Right ventricle myocardium superior (tissue), 1 donor: ENCODE results near the gene H1-8. TPM values are rescaled to one million over a fixed set of nuclear protein-coding genes. Genes with fewer than 3 reads are reported as not detected.
"Not testable (repeated sequence)": the region's sequence is repeated elsewhere in the genome, so short reads cannot be mapped to it uniquely, and the experiment has no call there.

Experiments
- ATAC-seq: fragments of 200-7000 bp; cut with Tn5 transposase; one replicate; pipeline ENCODE4 v1.9.1; 2020; ENCODE audit warnings: mild to moderate bottlenecking; ENCODE audit not compliant: poor library complexity
- DNase-seq: peaks from one replicate; pipeline ENCODE4 v3.0.0-alpha.2; 2020
- intact Hi-C: fragments of 100-400 bp; cut with DNase I; formaldehyde crosslinking; loops from one replicate; pipeline ENCODE4 v1.11.2; 2022
- total RNA-seq: library from RNA; stranded (reverse); fragmentation: NEBNext Ultra II Directional; extraction: Animal tissue kit (Norgen Biotek cat#: 25700); gene quantifications from one replicate; pipeline ENCODE4 v1.2.1, GENCODE V29; 2021
- donor health status: DM: no; HTN: yes; CAD: no; lungs with severe emphysema.

Gene H1-8
- total RNA-seq, 1 donor from 2014 or later, result not detected

DNA sequence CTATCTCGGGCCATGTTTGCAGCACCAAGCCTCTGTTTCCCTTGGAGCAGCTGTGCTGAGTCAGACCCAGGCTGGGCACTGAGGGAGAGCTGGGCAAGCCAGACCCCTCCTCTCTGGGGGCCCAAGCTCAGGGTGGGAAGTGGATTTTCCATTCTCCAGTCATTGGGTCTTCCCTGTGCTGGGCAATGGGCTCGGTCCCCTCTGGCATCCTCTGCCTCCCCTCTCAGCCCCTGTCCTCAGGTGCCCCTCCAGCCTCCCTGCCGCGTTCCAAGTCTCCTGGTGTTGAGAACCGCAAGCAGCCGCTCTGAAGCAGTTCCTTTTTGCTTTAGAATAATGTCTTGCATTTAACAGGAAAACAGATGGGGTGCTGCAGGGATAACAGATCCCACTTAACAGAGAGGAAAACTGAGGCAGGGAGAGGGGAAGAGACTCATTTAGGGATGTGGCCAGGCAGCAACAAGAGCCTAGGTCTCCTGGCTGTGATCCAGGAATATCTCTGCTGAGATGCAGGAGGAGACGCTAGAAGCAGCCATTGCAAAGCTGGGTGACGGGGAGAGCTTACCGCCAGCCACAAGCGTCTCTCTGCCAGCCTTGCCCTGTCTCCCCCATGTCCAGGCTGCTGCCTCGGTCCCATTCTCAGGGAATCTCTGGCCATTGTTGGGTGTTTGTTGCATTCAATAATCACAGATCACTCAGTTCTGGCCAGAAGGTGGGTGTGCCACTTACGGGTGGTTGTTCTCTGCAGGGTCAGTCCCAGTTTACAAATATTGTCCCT is 13.4 kb upstream of the H1-8 start:
- intact Hi-C loops, result no loop called here
- DNase-seq (no peak), ATAC-seq (no peak)

DNA sequence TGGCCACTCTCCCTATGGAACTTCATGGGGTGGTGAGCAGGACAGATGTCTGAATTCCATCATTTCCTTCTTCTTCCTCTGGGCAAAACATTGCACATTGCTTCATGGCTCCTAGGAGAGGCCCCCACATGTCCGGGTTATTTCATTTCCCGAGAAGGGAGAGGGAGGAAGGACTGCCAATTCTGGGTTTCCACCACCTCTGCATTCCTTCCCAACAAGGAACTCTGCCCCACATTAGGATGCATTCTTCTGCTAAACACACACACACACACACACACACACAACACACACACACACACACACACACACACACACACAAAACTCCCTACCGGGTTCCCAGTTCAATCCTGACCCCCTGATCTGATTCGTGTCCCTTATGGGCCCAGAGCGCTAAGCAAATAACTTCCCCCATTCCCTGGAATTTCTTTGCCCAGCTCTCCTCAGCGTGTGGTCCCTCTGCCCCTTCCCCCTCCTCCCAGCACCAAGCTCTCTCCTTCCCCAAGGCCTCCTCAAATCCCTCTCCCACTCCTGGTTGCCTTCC is 12.7 kb upstream of the H1-8 start:
- intact Hi-C loops, result no loop called here
- no peak for DNase-seq
- no peak for ATAC-seq

DNA sequence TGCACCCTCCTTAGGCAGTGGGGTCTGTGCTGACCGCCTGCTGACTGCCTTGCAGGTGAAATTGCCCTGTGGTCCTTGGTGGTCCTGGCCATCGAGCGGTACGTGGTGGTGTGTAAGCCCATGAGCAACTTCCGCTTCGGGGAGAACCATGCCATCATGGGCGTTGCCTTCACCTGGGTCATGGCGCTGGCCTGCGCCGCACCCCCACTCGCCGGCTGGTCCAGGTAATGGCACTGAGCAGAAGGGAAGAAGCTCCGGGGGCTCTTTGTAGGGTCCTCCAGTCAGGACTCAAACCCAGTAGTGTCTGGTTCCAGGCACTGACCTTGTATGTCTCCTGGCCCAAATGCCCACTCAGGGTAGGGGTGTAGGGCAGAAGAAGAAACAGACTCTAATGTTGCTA is 12.2 kb upstream of the H1-8 start:
- ATAC-seq (no peak), DNase-seq (no peak)
- intact Hi-C loops, result no loop called here

DNA sequence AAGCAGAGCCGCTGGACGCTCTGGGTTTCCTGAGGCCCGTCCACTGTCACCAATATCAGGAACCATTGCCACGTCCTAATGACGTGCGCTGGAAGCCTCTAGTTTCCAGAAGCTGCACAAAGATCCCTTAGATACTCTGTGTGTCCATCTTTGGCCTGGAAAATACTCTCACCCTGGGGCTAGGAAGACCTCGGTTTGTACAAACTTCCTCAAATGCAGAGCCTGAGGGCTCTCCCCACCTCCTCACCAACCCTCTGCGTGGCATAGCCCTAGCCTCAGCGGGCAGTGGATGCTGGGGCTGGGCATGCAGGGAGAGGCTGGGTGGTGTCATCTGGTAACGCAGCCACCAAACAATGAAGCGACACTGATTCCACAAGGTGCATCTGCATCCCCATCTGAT is 11.3 kb upstream of the H1-8 start:
- DNase-seq (no peak), ATAC-seq (no peak)
- intact Hi-C loops, result no loop called here

DNA sequence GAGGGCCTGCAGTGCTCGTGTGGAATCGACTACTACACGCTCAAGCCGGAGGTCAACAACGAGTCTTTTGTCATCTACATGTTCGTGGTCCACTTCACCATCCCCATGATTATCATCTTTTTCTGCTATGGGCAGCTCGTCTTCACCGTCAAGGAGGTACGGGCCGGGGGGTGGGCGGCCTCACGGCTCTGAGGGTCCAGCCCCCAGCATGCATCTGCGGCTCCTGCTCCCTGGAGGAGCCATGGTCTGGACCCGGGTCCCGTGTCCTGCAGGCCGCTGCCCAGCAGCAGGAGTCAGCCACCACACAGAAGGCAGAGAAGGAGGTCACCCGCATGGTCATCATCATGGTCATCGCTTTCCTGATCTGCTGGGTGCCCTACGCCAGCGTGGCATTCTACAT is 10.7 kb upstream of the H1-8 start:
- intact Hi-C loops, result no loop called here
- ATAC-seq, result no peak
- DNase-seq, result no peak

DNA sequence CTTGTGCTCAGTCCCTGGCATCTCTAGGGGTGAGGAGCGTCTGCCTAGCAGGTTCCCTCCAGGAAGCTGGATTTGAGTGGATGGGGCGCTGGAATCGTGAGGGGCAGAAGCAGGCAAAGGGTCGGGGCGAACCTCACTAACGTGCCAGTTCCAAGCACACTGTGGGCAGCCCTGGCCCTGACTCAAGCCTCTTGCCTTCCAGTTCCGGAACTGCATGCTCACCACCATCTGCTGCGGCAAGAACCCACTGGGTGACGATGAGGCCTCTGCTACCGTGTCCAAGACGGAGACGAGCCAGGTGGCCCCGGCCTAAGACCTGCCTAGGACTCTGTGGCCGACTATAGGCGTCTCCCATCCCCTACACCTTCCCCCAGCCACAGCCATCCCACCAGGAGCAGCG is 9.6 kb upstream of the H1-8 start:
- intact Hi-C loops, result no loop called here
- DNase-seq (no peak), ATAC-seq (no peak)

DNA sequence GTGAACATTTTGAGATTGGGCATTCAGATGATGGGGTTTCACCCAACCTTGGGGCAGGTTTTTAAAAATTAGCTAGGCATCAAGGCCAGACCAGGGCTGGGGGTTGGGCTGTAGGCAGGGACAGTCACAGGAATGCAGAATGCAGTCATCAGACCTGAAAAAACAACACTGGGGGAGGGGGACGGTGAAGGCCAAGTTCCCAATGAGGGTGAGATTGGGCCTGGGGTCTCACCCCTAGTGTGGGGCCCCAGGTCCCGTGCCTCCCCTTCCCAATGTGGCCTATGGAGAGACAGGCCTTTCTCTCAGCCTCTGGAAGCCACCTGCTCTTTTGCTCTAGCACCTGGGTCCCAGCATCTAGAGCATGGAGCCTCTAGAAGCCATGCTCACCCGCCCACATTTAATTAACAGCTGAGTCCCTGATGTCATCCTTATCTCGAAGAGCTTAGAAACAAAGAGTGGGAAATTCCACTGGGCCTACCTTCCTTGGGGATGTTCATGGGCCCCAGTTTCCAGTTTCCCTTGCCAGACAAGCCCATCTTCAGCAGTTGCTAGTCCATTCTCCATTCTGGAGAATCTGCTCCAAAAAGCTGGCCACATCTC is 8.4 kb upstream of the H1-8 start:
- no peak for DNase-seq
- ATAC-seq, result no peak
- intact Hi-C loops, result no loop called here

DNA sequence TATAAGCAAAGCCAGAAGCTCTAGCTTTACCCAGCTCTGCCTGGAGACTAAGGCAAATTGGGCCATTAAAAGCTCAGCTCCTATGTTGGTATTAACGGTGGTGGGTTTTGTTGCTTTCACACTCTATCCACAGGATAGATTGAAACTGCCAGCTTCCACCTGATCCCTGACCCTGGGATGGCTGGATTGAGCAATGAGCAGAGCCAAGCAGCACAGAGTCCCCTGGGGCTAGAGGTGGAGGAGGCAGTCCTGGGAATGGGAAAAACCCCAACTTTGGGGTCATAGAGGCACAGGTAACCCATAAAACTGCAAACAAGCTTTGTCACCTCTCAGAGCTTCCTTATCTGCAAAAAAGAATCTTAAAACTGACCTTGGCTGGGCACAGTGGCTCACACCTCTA is 7.9 kb upstream of the H1-8 start:
- intact Hi-C loops, result no loop called here
- no peak for DNase-seq
- no peak for ATAC-seq

DNA sequence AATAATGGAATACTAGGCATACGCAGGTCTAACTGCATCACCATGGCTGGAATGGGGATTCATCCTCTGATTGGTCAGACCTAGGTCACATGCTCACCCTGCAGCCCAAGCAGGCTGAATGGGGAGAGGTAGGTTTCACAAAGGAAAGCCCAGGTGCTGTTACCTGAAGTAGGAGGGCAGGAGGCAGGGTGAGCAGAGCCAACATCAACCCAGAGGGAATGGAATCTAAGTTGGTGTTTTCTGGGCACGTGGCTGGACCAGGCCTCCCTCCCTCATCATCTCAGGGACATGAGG is 6.7 kb upstream of the H1-8 start:
- intact Hi-C loops, result no loop called here
- ATAC-seq, result no peak
- DNase-seq, result no peak

DNA sequence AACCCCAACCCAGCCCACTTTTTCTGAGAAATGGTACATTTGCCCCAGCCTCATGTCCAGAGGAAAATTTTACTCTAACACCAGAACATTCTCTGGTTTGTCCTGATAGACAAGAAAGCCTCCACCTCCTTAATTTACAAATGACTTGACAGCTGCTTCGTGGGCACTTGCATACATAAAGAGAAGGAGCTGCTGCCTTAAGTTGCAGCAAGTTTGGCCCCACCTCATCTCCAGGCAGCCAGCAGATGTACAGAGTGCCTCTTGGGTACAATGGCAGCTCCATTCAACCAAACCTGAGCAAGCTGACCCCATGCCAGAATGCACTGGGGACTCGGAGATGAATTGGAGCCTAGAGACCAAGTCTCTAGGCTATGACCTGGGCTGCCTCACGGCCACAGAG is 6.2 kb upstream of the H1-8 start:
- intact Hi-C loops, result no loop called here
- ATAC-seq (no peak), DNase-seq (no peak)

DNA sequence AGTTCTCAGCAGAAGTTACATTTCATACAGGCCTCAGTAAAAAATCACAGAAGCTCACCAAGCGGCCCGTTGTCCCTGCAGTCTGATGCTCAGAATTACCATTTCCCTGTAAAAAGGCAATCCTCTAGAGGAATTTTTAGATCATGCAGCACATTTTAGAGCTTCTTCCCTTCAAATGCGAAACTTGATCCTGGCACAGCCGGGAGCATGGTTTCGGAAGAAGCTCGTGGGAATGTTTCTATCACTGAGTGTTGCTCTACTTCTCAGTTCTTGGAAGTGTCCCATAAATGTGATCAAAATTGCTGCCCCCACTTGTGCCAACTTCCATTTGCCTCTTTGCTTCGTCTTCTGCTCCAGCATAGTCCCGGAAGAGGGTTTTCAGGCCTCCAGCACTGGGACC is 3.8 kb upstream of the H1-8 start:
- no peak for DNase-seq
- ATAC-seq, result no peak
- intact Hi-C loops, result no loop called here

DNA sequence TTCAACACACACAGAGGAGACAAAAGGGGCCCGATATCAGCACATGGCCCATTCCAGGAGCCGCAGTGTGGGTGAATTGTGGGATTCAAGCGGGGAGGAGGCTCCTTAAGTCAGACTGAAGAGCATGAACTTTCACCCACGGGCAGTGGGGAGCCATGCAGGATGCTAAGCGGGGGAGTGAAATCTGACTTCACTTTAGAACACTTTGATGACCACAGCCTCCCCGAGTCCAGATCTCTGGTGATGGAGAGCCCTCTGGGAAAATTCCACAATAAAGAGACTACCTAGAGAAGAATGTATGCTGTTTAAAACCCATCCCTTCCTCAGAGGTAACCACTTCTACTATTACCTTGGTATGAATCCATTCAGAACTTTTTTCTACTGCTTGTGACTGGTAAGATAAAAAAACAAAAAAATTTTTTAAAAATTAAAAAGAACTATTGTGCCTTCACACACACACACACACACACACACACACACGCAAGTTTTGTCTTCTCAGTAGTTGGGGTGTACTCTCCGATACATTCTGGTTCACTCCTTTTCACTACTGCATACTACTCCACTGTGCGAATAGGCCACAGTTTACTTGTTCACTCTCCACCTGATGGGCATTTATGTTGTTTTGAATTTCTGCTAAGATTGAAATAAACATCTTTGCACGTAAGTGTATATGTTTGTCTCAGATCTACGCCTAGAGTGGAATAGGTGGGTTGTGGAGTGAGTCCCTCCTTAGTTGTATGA is 2.0 kb upstream of the H1-8 start:
- no peak for ATAC-seq
- DNase-seq, result no peak
- intact Hi-C loops, result no loop called here

DNA sequence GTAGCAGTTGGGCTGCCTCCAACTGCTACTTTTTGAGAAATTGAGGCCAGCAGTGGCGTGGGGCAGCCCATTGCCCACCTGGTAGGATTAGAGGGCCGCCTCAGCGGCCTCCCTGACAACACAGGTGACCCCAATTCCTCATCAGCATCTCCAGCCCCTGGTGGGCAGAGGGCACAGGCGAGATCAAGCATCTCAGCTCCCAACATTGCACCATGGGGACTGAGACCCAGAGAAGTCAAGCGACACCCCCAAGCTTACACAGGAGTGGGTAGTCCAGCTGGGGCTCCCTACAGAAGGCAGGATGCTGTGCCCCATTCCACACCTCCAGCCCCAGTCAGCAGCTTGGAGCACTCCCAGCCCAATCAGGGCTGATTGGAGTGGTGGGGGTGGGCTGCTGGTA is 228 bp upstream of the H1-8 start:
- ATAC-seq, result no peak
- intact Hi-C loops, result no loop called here
- no peak for DNase-seq

DNA sequence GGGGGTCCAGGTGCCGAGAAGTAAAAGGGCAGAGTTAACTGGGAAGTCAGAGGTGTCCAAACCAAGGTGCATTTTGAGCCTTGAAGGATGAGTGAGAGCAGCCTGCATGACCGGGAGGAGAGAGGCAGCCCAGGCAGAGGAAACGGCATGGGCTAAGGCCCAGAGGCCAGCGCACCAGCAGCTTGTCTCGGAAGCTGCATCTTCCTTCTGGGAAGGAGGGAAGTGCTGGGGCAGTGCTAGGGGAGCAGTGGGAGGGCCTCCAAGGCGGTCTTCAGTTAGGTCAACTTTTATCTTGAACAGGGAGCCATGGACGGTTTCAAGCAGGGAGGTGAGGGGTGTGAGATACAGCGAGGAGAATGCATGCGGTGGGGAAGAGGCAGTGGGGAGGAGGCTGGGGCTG is 1.0 kb downstream of the H1-8 start:
- ATAC-seq (no peak), DNase-seq (no peak)
- intact Hi-C loops, result no loop called here

DNA sequence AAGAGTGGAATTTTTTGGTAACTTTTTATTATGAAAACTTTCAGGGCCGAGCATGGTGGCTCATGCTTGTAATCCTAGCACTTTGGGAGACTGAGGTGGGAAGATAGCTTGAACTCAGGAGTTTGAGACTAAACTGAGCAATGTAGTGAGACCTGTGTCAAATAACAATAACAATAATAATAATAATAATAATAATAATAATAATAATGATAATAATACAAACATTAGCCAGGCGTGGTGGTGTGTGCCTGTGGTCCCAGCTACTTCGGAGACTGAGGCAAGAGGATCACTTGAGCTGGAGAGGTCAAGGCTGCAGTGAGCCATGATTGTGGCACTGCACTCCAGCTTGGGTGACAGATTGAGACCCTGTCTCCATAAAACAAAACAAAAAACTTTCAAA is 3.0 kb downstream of the H1-8 start:
- intact Hi-C loops, ATAC-seq, DNase-seq: not testable (repeated sequence)

DNA sequence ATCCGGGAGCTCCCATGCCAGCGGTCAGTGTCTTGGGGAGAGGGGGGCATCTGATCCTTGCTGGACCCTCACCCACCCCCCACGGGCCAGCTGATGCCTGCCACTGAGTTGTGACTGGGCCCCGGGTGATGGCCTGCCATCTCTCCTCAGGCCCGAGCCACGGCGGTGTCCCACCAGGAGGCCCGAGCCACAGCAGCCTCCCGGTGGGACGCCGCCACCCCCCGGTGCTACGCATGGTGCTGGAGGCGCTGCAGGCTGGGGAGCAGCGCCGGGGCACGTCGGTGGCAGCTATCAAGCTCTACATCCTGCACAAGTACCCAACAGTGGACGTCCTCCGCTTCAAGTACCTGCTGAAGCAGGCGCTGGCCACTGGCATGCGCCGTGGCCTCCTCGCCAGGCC is 4.3 kb downstream of the H1-8 start:
- ATAC-seq, result no peak
- DNase-seq, result no peak
- intact Hi-C loops, result no loop called here

DNA sequence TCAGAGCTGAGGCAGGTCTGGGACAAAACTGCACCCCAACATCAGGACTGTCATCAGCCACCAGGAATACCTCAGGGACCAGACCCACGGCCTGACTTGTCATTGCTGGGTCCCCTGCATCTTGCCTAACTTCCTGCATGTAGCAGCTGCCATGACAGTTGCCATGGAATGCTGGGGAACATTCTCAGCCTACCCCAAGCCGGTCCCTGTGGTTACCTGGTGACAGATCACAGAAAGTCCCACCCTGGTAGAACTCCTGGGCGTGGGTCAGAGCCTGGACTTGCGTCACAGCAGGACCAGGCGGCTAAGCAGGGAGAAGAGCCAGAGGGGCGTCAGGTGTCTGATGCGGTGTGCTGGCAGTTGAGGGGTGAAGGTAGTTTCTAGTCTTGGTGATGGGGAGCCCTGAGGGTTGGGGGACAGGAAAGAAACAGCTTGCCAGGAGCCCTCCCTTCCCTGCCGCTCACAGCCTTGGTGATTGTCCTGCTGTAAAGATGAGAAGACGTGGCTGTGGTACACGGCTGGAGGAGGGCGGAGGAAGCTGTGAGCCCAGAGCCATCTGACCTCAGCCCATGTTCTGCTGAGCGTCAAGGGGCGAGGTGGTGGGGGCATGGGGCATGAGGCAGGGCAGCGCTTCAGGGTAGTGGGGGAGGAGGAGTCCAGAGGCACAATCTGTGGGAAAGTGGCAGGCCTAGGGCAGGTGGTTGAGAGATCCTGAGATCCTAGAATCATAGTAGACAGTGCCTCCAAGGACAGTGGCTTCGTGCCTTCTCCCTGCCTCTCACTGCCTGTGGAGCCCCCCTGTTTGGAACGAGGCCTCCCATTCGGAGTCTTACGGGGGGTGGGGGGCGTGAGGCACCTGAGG is 5.4 kb downstream of the H1-8 start:
- DNase-seq (no peak), ATAC-seq (no peak)
- intact Hi-C loops, result no loop called here

DNA sequence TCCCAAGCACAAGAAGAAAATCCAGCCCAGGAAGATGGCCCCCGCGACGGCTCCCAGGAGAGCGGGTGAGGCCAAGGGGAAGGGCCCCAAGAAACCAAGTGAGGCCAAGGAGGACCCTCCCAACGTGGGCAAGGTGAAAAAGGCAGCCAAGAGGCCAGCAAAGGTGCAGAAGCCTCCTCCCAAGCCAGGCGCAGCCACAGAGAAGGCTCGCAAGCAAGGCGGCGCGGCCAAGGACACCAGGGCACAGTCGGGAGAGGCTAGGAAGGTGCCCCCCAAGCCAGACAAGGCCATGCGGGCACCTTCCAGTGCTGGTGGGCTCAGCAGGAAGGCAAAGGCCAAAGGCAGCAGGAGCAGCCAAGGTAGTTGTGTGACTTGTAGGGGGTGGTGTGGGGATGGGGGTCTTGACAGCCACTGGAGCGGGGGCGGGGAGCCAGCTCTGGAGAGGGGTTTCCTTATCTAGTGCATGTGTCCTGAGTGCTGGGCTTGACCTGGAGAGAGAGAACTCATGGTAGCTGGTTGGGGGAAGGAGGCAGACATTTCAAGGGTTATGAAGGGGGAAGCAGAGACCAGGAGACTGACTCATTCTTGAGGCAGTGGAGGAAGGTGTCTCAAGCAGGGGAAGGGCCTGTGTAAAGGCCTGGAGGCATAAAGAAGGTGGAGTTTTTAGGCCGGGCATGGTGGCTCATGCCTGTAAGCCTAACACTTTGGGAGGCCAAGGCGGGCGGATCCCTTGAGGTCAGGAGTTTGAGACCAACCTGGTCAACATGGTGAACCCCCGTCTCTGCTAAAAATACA is 6.2 kb downstream of the H1-8 start:
- ATAC-seq, result no peak
- intact Hi-C loops, result no loop called here
- no peak for DNase-seq

DNA sequence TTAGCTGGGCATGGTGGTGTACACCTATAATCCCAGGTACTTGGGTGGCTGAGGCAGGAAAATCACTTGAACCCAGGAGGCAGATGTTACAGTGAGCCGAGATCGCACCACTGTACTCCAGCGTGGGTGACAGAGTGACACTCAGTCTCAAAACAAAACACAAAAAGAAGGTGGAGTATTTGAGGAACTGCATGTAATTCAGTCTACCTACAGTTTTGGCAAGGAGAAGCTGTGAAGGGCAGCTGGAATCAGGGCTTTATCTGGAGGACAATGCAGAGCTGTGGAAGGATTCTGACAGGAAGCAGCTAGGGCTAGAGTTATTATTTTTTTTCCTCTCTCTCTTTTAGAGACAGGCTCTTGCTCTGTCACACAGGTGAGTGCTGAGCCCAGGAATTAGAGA is 6.8 kb downstream of the H1-8 start:
- ATAC-seq, result no peak
- intact Hi-C loops, result no loop called here
- DNase-seq, result no peak
